ENCODE data around the gene LCLAT1. TPM values are rescaled to one million over a fixed set of nuclear protein-coding genes. Genes with fewer than 3 reads are reported as not detected.
"Not testable (repeated sequence)": the region's sequence is repeated elsewhere in the genome, so short reads cannot be mapped to it uniquely, and the experiment has no call there.

The LCLAT1 gene
- polyA plus RNA-seq, 4 donors, result 1.6 to 18.3 (median 7.1) TPM

- DNase-seq (no peak), FAIRE-seq (no peak)
- WGBS, 3 donors, result 45 to 62% (median 48%) methylated on average over 3 of the region's 3 CpGs
- Histone ChIP-seq H3K27ac (ENCODE audit: low read depth in 1 of 3, low read length in 2 of 3) (peak overlapping the region in 2 of 3 donors; percentile 3 to 9), H3K36me3 (ENCODE audit: control insufficient read depth in 3 of 3, insufficient read depth in 2 of 3, low read depth in 1 of 3, low read length in 3 of 3) (no peaks in the 10 kb centered on the region), H3K4me3 (ENCODE audit: low read depth in 1 of 3, low read length in 3 of 3) (no peak overlapping the region), H3K9me3 (ENCODE audit: control insufficient read depth in 2 of 2, insufficient read depth in 1 of 2, low read depth in 1 of 2, low read length in 1 of 2) (peaks cover 0 to 7% of the 10 kb centered on the region in 2 donors), H3K27me3 (ENCODE audit: control insufficient read depth in 3 of 3, insufficient read depth in 3 of 3, low read length in 3 of 3) (no peaks in the 10 kb centered on the region), H3K4me1 (ENCODE audit: control insufficient read depth in 3 of 3, insufficient read depth in 2 of 3, low read depth in 1 of 3, low read length in 2 of 3) (no peaks in the 10 kb centered on the region)
Measured at GRCh38 chr2:30465171-30465545, 18.1 kb downstream of the LCLAT1 start.

- no peak for DNase-seq
Measured at GRCh38 chr2:30466216-30466615, 19.2 kb downstream of the LCLAT1 start.

GRCh38 chr2:30467062-30467826, 20.2 kb downstream of the LCLAT1 start:
- H3K27ac ChIP-seq (ENCODE audit: low read depth in 1 of 3, low read length in 2 of 3); H3K27me3 ChIP-seq (ENCODE audit: control insufficient read depth in 3 of 3, insufficient read depth in 3 of 3, low read length in 3 of 3); FAIRE-seq; H3K4me3 ChIP-seq (ENCODE audit: low read depth in 1 of 3, low read length in 3 of 3); H3K9me3 ChIP-seq (ENCODE audit: control insufficient read depth in 2 of 2, insufficient read depth in 1 of 2, low read depth in 1 of 2, low read length in 1 of 2); H3K36me3 ChIP-seq (ENCODE audit: control insufficient read depth in 3 of 3, insufficient read depth in 2 of 3, low read depth in 1 of 3, low read length in 3 of 3); H3K4me1 ChIP-seq (ENCODE audit: control insufficient read depth in 3 of 3, insufficient read depth in 2 of 3, low read depth in 1 of 3, low read length in 2 of 3); DNase-seq: not testable (repeated sequence)
- WGBS, 3 donors, result 92 to 95% (median 93%) methylated on average over 6 to 8 of the region's 8 CpGs

More at GRCh38 chr2:30466216-30466615, 19.2 kb downstream of the LCLAT1 start:
- H3K27ac ChIP-seq (ENCODE audit: low read depth in 1 of 3, low read length in 2 of 3), result no peak overlapping the region
- H3K9me3 ChIP-seq (ENCODE audit: control insufficient read depth in 2 of 2, insufficient read depth in 1 of 2, low read depth in 1 of 2, low read length in 1 of 2), result peaks cover 0 to 7% of the 10 kb centered on the region in 2 donors
- no peaks in the 10 kb centered on the region for H3K4me1 ChIP-seq (ENCODE audit: control insufficient read depth in 3 of 3, insufficient read depth in 2 of 3, low read depth in 1 of 3, low read length in 2 of 3)
- no peaks in the 10 kb centered on the region for H3K36me3 ChIP-seq (ENCODE audit: control insufficient read depth in 3 of 3, insufficient read depth in 2 of 3, low read depth in 1 of 3, low read length in 3 of 3)
- no peak for FAIRE-seq
- no peaks in the 10 kb centered on the region for H3K27me3 ChIP-seq (ENCODE audit: control insufficient read depth in 3 of 3, insufficient read depth in 3 of 3, low read length in 3 of 3)
- WGBS, 3 donors, result 92 to 98% (median 95%) methylated on average over 1 of the region's 1 CpG
- H3K4me3 ChIP-seq (ENCODE audit: low read depth in 1 of 3, low read length in 3 of 3), result no peak overlapping the region

GRCh38 chr2:30470426-30470825, 23.4 kb downstream of the LCLAT1 start:
- Histone ChIP-seq H3K4me1 (ENCODE audit: control insufficient read depth in 3 of 3, insufficient read depth in 2 of 3, low read depth in 1 of 3, low read length in 2 of 3) (no peaks in the 10 kb centered on the region), H3K36me3 (ENCODE audit: control insufficient read depth in 3 of 3, insufficient read depth in 2 of 3, low read depth in 1 of 3, low read length in 3 of 3) (peaks cover 0 to 3% (median 0%) of the 10 kb centered on the region in 3 donors), H3K27me3 (ENCODE audit: control insufficient read depth in 3 of 3, insufficient read depth in 3 of 3, low read length in 3 of 3) (no peaks in the 10 kb centered on the region), H3K9me3 (ENCODE audit: control insufficient read depth in 2 of 2, insufficient read depth in 1 of 2, low read depth in 1 of 2, low read length in 1 of 2) (peaks cover 0 to 7% of the 10 kb centered on the region in 2 donors), H3K27ac (ENCODE audit: low read depth in 1 of 3, low read length in 2 of 3) (no peak overlapping the region), H3K4me3 (ENCODE audit: low read depth in 1 of 3, low read length in 3 of 3) (no peak overlapping the region)
- 66 to 90% (median 83%) methylated on average over 1 of the region's 1 CpG for WGBS, 3 donors
- DNase-seq, result no peak
- FAIRE-seq, result no peak

GRCh38 chr2:30472326-30472725, 25.3 kb downstream of the LCLAT1 start:
- no peak for FAIRE-seq
- Histone ChIP-seq H3K4me3 (ENCODE audit: low read depth in 1 of 3, low read length in 3 of 3) (no peak overlapping the region), H3K27ac (ENCODE audit: low read depth in 1 of 3, low read length in 2 of 3) (no peak overlapping the region), H3K36me3 (ENCODE audit: control insufficient read depth in 3 of 3, insufficient read depth in 2 of 3, low read depth in 1 of 3, low read length in 3 of 3) (peaks cover 0 to 3% (median 0%) of the 10 kb centered on the region in 3 donors), H3K27me3 (ENCODE audit: control insufficient read depth in 3 of 3, insufficient read depth in 3 of 3, low read length in 3 of 3) (no peaks in the 10 kb centered on the region), H3K9me3 (ENCODE audit: control insufficient read depth in 2 of 2, insufficient read depth in 1 of 2, low read depth in 1 of 2, low read length in 1 of 2) (peaks cover 0 to 7% of the 10 kb centered on the region in 2 donors), H3K4me1 (ENCODE audit: control insufficient read depth in 3 of 3, insufficient read depth in 2 of 3, low read depth in 1 of 3, low read length in 2 of 3) (no peaks in the 10 kb centered on the region)
- DNase-seq, result no peak

- no peaks in the 10 kb centered on the region for H3K4me1 ChIP-seq (ENCODE audit: control insufficient read depth in 3 of 3, insufficient read depth in 2 of 3, low read depth in 1 of 3, low read length in 2 of 3)
- H3K36me3 ChIP-seq (ENCODE audit: control insufficient read depth in 3 of 3, insufficient read depth in 2 of 3, low read depth in 1 of 3, low read length in 3 of 3), result peaks cover 0 to 7% (median 0%) of the 10 kb centered on the region in 3 donors
- no peak for FAIRE-seq
- H3K9me3 ChIP-seq (ENCODE audit: control insufficient read depth in 2 of 2, insufficient read depth in 1 of 2, low read depth in 1 of 2, low read length in 1 of 2), result no peaks in the 10 kb centered on the region
- H3K27me3 ChIP-seq (ENCODE audit: control insufficient read depth in 3 of 3, insufficient read depth in 3 of 3, low read length in 3 of 3), result no peaks in the 10 kb centered on the region
- no peak for DNase-seq
- H3K27ac ChIP-seq (ENCODE audit: low read depth in 1 of 3, low read length in 2 of 3), result no peak overlapping the region
- H3K4me3 ChIP-seq (ENCODE audit: low read depth in 1 of 3, low read length in 3 of 3), result no peak overlapping the region
Measured at GRCh38 chr2:30475542-30475941, 28.5 kb downstream of the LCLAT1 start.

- 92 to 98% (median 93%) methylated on average over 2 of the region's 2 CpGs for WGBS, 3 donors
- Histone ChIP-seq H3K27ac (ENCODE audit: low read depth in 1 of 3, low read length in 2 of 3) (no peak overlapping the region), H3K4me3 (ENCODE audit: low read depth in 1 of 3, low read length in 3 of 3) (no peak overlapping the region), H3K9me3 (ENCODE audit: control insufficient read depth in 2 of 2, insufficient read depth in 1 of 2, low read depth in 1 of 2, low read length in 1 of 2) (no peaks in the 10 kb centered on the region), H3K27me3 (ENCODE audit: control insufficient read depth in 3 of 3, insufficient read depth in 3 of 3, low read length in 3 of 3) (no peaks in the 10 kb centered on the region), H3K4me1 (ENCODE audit: control insufficient read depth in 3 of 3, insufficient read depth in 2 of 3, low read depth in 1 of 3, low read length in 2 of 3) (peaks cover 0 to 7% (median 6%) of the 10 kb centered on the region in 3 donors), H3K36me3 (ENCODE audit: control insufficient read depth in 3 of 3, insufficient read depth in 2 of 3, low read depth in 1 of 3, low read length in 3 of 3) (peaks cover 0 to 7% (median 0%) of the 10 kb centered on the region in 3 donors)
- no peak for FAIRE-seq
- no peak for DNase-seq
Measured at GRCh38 chr2:30476636-30477035, 29.6 kb downstream of the LCLAT1 start.

- Histone ChIP-seq H3K4me3 (ENCODE audit: low read depth in 1 of 3, low read length in 3 of 3) (no peak overlapping the region), H3K36me3 (ENCODE audit: control insufficient read depth in 3 of 3, insufficient read depth in 2 of 3, low read depth in 1 of 3, low read length in 3 of 3) (peaks cover 0 to 4% (median 0%) of the 10 kb centered on the region in 3 donors), H3K27me3 (ENCODE audit: control insufficient read depth in 3 of 3, insufficient read depth in 3 of 3, low read length in 3 of 3) (no peaks in the 10 kb centered on the region), H3K9me3 (ENCODE audit: control insufficient read depth in 2 of 2, insufficient read depth in 1 of 2, low read depth in 1 of 2, low read length in 1 of 2) (no peaks in the 10 kb centered on the region), H3K27ac (ENCODE audit: low read depth in 1 of 3, low read length in 2 of 3) (peak overlapping the region in 2 of 3 donors; percentile 38 to 69), H3K4me1 (ENCODE audit: control insufficient read depth in 3 of 3, insufficient read depth in 2 of 3, low read depth in 1 of 3, low read length in 2 of 3) (peaks cover 0 to 8% (median 7%) of the 10 kb centered on the region in 3 donors)
- DNase-seq, result peak; percentile 19 to 29
- WGBS, 3 donors, result 19 to 62% (median 38%) methylated on average over 6 of the region's 6 CpGs
- FAIRE-seq, result no peak
Measured at GRCh38 chr2:30480703-30481322, 33.8 kb downstream of the LCLAT1 start.
